ENCODE measurements around the gene ABCF3.

- TF ChIP-seq CTCF (IDR thresholded peaks at IDR 0.05; ENCODE audit: poor library complexity): no peak
- no peak for TF ChIP-seq EZH2phosphoT487 (IDR thresholded peaks at IDR 0.05; ENCODE audit: low read depth, severe bottlenecking, unreplicated experiment)
- TF ChIP-seq EZH2 (IDR thresholded peaks at IDR 0.05; ENCODE audit: borderline replicate concordance): no peak
Observed at GRCh38 chr3:184155644-184156521, 30.1 kb upstream of the ABCF3 start.
